ENCODE results near the gene CADM2. TPM values are rescaled to one million over a fixed set of nuclear protein-coding genes. Genes with fewer than 3 reads are reported as not detected.
"Not testable (repeated sequence)": the region's sequence is repeated elsewhere in the genome, so short reads cannot be mapped to it uniquely, and the experiment has no call there.

CADM2 gene
- total RNA-seq, 2 experiments from 2014 or later = not detected

GRCh38 chr3:85054579-85054978, 95.8 kb downstream of the CADM2 start:
- Mint-ChIP-seq H3K27ac (no peak overlapping the region), H3K4me1 (no peaks in the 10 kb centered on the region), H3K9me3 (no peaks in the 10 kb centered on the region), H3K4me3 (no peak overlapping the region), H3K27me3 (no peaks in the 10 kb centered on the region), H3K36me3 (ENCODE audit: low read depth) (no peaks in the 10 kb centered on the region)
- no peak for DNase-seq
- CTCF ChIA-PET = no interaction called here
- POLR2A ChIA-PET = no interaction called here

GRCh38 chr3:85068911-85069310, 110.1 kb downstream of the CADM2 start:
- ChIA-PET POLR2A (no interaction called here), CTCF (no interaction called here)
- no peak overlapping the region for H3K4me3 Mint-ChIP-seq
- no peaks in the 10 kb centered on the region for H3K4me1 Mint-ChIP-seq
- H3K9me3 Mint-ChIP-seq = no peaks in the 10 kb centered on the region
- no peaks in the 10 kb centered on the region for H3K27me3 Mint-ChIP-seq
- no peaks in the 10 kb centered on the region for H3K36me3 Mint-ChIP-seq (ENCODE audit: low read depth)
- H3K27ac Mint-ChIP-seq = no peak overlapping the region
- DNase-seq = no peak

GRCh38 chr3:85074003-85074402, 115.2 kb downstream of the CADM2 start:
- no peak for DNase-seq
- ChIA-PET CTCF (no interaction called here), POLR2A (no interaction called here)
- H3K4me1 Mint-ChIP-seq = no peaks in the 10 kb centered on the region
- no peak overlapping the region for H3K4me3 Mint-ChIP-seq
- H3K36me3 Mint-ChIP-seq (ENCODE audit: low read depth) = no peaks in the 10 kb centered on the region
- H3K27me3 Mint-ChIP-seq = no peaks in the 10 kb centered on the region
- H3K27ac Mint-ChIP-seq = no peak overlapping the region
- H3K9me3 Mint-ChIP-seq = no peaks in the 10 kb centered on the region

- POLR2A ChIA-PET = no interaction called here
- no peak overlapping the region for H3K27ac Mint-ChIP-seq
- H3K4me1 Mint-ChIP-seq = no peaks in the 10 kb centered on the region
- no peaks in the 10 kb centered on the region for H3K27me3 Mint-ChIP-seq
- CTCF ChIA-PET = no interaction called here
- H3K4me3 Mint-ChIP-seq = no peak overlapping the region
- no peaks in the 10 kb centered on the region for H3K36me3 Mint-ChIP-seq (ENCODE audit: low read depth)
- DNase-seq = no peak
- H3K9me3 Mint-ChIP-seq = no peaks in the 10 kb centered on the region
Observed at GRCh38 chr3:85075663-85076062, 116.9 kb downstream of the CADM2 start.

GRCh38 chr3:85077018-85077417, 118.2 kb downstream of the CADM2 start:
- no peak overlapping the region for H3K27ac Mint-ChIP-seq
- H3K36me3 Mint-ChIP-seq (ENCODE audit: low read depth) = no peaks in the 10 kb centered on the region
- no peaks in the 10 kb centered on the region for H3K27me3 Mint-ChIP-seq
- ChIA-PET POLR2A (no interaction called here), CTCF (no interaction called here)
- H3K9me3 Mint-ChIP-seq = no peaks in the 10 kb centered on the region
- no peaks in the 10 kb centered on the region for H3K4me1 Mint-ChIP-seq
- no peak overlapping the region for H3K4me3 Mint-ChIP-seq
- DNase-seq = no peak

- Mint-ChIP-seq H3K27me3 (no peaks in the 10 kb centered on the region), H3K9me3 (no peaks in the 10 kb centered on the region), H3K27ac (no peak overlapping the region), H3K4me3 (no peak overlapping the region), H3K36me3 (ENCODE audit: low read depth) (no peaks in the 10 kb centered on the region), H3K4me1 (no peaks in the 10 kb centered on the region)
- POLR2A ChIA-PET = no interaction called here
- CTCF ChIA-PET = no interaction called here
- no peak for DNase-seq
Observed at GRCh38 chr3:85081191-85081906, 122.6 kb downstream of the CADM2 start.

- Mint-ChIP-seq H3K36me3 (ENCODE audit: low read depth) (no peaks in the 10 kb centered on the region), H3K4me1 (no peaks in the 10 kb centered on the region), H3K9me3 (peaks cover 2% of the 10 kb centered on the region), H3K27ac (no peak overlapping the region), H3K4me3 (no peak overlapping the region), H3K27me3 (no peaks in the 10 kb centered on the region)
- POLR2A ChIA-PET = no interaction called here
- no peak for DNase-seq
- CTCF ChIA-PET = no interaction called here
Observed at GRCh38 chr3:85090495-85090894, 131.7 kb downstream of the CADM2 start.

- H3K4me3 Mint-ChIP-seq = no peak overlapping the region
- ChIA-PET CTCF (no interaction called here), POLR2A (no interaction called here)
- no peaks in the 10 kb centered on the region for H3K27me3 Mint-ChIP-seq
- H3K27ac Mint-ChIP-seq = no peak overlapping the region
- no peaks in the 10 kb centered on the region for H3K36me3 Mint-ChIP-seq (ENCODE audit: low read depth)
- no peaks in the 10 kb centered on the region for H3K9me3 Mint-ChIP-seq
- no peak for DNase-seq
- no peaks in the 10 kb centered on the region for H3K4me1 Mint-ChIP-seq
Observed at GRCh38 chr3:85100316-85100715, 141.5 kb downstream of the CADM2 start.

GRCh38 chr3:85102781-85103180, 144.0 kb downstream of the CADM2 start:
- Mint-ChIP-seq H3K36me3 (ENCODE audit: low read depth) (no peaks in the 10 kb centered on the region), H3K4me1 (no peaks in the 10 kb centered on the region), H3K4me3 (no peak overlapping the region), H3K27ac (no peak overlapping the region), H3K27me3 (no peaks in the 10 kb centered on the region), H3K9me3 (no peaks in the 10 kb centered on the region)
- ChIA-PET POLR2A (no interaction called here), CTCF (no interaction called here)
- DNase-seq = no peak

GRCh38 chr3:85110393-85110792, 151.6 kb downstream of the CADM2 start:
- Mint-ChIP-seq H3K4me3 (no peak overlapping the region), H3K27me3 (no peaks in the 10 kb centered on the region), H3K27ac (no peak overlapping the region), H3K4me1 (no peaks in the 10 kb centered on the region), H3K9me3 (no peaks in the 10 kb centered on the region), H3K36me3 (ENCODE audit: low read depth) (no peaks in the 10 kb centered on the region)
- CTCF ChIA-PET = no interaction called here
- no peak for DNase-seq
- POLR2A ChIA-PET = no interaction called here

GRCh38 chr3:85120879-85121278, 162.1 kb downstream of the CADM2 start:
- peaks cover 7% of the 10 kb centered on the region for H3K9me3 Mint-ChIP-seq
- H3K4me1 Mint-ChIP-seq = no peaks in the 10 kb centered on the region
- no peaks in the 10 kb centered on the region for H3K27me3 Mint-ChIP-seq
- no peak overlapping the region for H3K4me3 Mint-ChIP-seq
- DNase-seq = no peak
- CTCF ChIA-PET = no interaction called here
- POLR2A ChIA-PET = no interaction called here
- H3K27ac Mint-ChIP-seq = no peak overlapping the region
- H3K36me3 Mint-ChIP-seq (ENCODE audit: low read depth) = no peaks in the 10 kb centered on the region

- H3K36me3 Mint-ChIP-seq (ENCODE audit: low read depth); H3K4me1 Mint-ChIP-seq; H3K4me3 Mint-ChIP-seq; H3K27ac Mint-ChIP-seq; POLR2A ChIA-PET; H3K9me3 Mint-ChIP-seq; CTCF ChIA-PET; H3K27me3 Mint-ChIP-seq; DNase-seq: not testable (repeated sequence)
Observed at GRCh38 chr3:85132864-85133263, 174.1 kb downstream of the CADM2 start.

- DNase-seq; H3K4me3 Mint-ChIP-seq; H3K36me3 Mint-ChIP-seq (ENCODE audit: low read depth); H3K4me1 Mint-ChIP-seq; CTCF ChIA-PET; POLR2A ChIA-PET; H3K27ac Mint-ChIP-seq; H3K9me3 Mint-ChIP-seq; H3K27me3 Mint-ChIP-seq: not testable (repeated sequence)
Observed at GRCh38 chr3:85133691-85134420, 175.1 kb downstream of the CADM2 start.

- Mint-ChIP-seq H3K27ac (no peak overlapping the region), H3K36me3 (ENCODE audit: low read depth) (no peaks in the 10 kb centered on the region), H3K27me3 (no peaks in the 10 kb centered on the region), H3K4me1 (no peaks in the 10 kb centered on the region), H3K9me3 (no peaks in the 10 kb centered on the region), H3K4me3 (no peak overlapping the region)
- DNase-seq = no peak
- CTCF ChIA-PET = no interaction called here
- POLR2A ChIA-PET = no interaction called here
Observed at GRCh38 chr3:85142626-85143025, 183.8 kb downstream of the CADM2 start.

All from activated CD4-positive, alpha-beta T cell treated with anti-CD3 and anti-CD28 coated beads, Interleukin-2, amount 10 ng/mL, durations not matched to agents 7 days and 5 days (primary cell).